Renal cortex interstitium (tissue), 11 donors: ENCODE measurements around the gene OSGIN1. TPM values are rescaled to one million over a fixed set of nuclear protein-coding genes. Genes with fewer than 3 reads are reported as not detected.

Source experiments
- DNase-seq, 11 donors: peaks; one replicate each; pipeline ENCODE4 v3.0.0-alpha.2; 2013; ENCODE audit warnings: low read depth in 9 of 11, low spot score in 4 of 11; ENCODE audit errors: extremely low read depth in 1 of 11
- polyA plus RNA-seq, 3 donors: library from polyadenylated mRNA; unstranded; fragments of 120-200 nt; gene quantifications; one replicate each; pipeline ENCODE4 v1.2.1, GENCODE V29; 2013; ENCODE audit not compliant: insufficient read length in 3 of 3

The OSGIN1 gene
- polyA plus RNA-seq, 3 donors = 0.59 to 0.87 (median 0.66) TPM

DNA sequence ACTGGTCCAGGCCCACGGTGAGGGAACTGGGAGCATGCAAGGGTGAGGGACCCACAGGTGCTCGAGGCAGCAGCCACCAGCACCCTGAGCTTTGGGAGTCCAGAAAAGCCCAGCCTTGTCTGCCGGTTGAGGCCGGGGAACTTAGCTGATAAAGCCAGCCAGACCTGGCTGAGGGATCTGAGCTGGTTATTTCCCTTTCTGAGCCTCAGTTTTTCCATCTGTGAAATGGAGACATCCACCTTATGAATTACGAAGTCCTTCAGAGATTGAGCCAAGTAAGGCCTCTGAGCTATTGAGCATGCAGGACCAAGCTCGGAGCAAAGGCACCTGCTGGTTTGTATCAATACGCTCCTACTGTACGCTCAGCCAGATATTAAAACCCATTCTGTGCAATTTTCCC is 28.8 kb downstream of the OSGIN1 start:
- no peak for DNase-seq

DNA sequence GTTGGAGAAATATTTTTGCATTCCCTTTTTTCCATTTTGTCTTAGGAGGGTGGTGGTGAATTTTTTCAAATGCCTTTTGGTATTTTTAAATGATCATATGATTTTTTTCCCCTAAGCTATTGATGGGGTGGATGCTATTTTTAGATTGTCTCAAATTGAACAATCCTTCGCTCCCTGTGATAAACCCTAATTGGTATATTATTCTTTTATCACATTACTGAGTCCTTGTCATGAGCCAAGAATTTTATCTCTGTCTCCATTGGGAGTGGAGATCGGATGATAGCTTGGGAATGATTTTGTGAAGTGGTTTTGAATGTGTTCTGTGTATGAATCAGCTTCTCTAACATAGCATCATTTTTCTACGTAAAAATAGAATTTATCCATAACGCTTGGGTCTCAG is 30.5 kb downstream of the OSGIN1 start:
- no peak for DNase-seq

DNA sequence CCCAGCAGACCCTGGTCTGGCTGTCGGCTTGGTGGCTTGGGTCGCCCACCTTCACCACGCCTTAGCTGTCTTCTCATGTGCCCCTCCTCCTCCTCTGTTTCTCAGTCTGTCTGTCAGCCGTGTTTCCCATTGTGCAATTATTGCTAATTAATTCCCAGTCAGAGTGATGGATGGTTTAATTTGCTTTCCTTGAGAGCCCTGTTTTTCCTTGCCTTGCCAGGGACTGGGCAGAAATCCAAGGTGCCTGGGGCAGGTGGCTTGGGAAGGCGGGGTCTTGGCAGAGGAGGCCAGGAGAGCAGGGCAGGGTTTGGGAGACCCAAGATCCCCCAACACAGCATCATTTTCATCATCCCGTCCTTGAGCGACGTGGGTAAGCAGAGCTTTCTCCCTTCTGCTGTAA is 36.3 kb downstream of the OSGIN1 start:
- DNase-seq = no peak

DNA sequence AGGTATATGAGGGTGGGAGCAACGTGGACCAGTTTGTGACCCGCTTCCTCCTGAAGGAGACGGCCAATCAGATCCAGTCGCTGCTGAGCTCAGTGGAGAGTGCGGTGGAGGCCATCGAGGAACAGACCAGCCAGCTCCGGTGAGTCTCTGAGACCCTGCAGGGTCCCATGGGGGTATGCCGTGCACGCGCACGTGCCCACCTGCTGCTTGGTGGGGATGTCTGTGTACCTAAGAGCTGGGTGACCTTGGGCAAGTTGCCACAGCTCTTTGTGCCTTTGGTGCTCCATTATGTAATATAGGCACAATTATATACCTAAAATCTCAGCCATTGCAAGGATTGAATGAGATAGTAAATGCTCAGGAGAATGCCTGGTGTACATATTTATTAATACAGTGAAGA is 37.5 kb downstream of the OSGIN1 start:
- no peak for DNase-seq

DNA sequence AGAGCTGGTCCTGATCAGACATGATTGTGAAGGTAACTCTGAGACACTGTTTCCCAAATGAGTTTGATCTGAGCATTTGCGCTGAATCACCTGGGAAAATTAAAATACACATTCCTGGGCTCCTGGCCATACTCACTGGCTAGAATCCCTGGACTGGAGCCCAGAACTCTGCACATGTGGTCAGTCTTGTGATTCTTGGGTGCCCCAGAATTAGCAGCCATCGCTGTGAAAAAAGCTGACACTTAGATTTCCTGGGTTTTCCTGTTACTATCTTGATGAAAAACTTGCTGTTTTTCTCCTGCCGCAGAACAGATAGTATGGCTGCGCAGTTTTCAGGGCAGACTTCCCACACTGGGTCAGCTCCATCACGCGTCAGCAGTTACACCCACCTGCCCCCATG is 39.6 kb downstream of the OSGIN1 start:
- no peak for DNase-seq

DNA sequence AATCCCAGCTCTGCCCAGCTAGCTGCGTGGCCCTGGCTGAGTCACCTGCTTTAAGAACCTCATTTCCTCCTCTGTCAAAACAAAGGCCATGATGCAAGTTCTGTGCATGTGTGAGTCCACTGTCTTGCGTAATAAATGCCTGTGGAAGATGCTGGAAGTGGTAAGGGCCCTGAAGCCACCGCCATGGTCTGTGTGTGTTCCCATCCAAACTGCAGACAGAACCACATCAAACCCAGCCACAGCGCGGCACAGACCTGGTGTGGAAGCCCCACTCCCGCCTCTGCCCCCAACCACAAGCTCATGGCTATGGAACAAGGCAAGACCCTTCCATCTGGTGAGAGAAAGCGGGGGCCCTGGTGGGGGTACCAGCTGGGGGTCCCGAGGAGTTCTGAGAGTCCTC is 41.0 kb downstream of the OSGIN1 start:
- DNase-seq = no peak

DNA sequence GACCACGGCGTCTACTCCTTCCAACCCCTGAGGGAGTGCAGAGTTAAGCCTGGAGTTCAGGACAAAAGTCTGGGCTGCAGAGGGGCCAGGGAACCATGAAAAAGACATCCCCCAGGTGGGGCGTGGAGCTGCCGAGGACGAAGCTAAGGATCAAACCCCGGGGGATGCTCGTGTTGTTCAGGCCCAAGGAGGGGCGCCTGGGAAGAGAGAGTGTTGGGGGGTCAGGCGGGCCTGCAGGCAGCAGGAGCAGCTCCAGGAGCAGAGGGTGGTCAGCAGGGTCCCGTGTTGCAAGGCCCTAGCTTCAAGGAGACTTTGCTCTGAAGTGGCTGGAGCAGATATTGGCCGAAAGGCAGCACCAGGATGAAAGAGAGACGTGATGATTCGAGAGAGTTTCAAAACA is 41.7 kb downstream of the OSGIN1 start:
- no peak for DNase-seq

DNA sequence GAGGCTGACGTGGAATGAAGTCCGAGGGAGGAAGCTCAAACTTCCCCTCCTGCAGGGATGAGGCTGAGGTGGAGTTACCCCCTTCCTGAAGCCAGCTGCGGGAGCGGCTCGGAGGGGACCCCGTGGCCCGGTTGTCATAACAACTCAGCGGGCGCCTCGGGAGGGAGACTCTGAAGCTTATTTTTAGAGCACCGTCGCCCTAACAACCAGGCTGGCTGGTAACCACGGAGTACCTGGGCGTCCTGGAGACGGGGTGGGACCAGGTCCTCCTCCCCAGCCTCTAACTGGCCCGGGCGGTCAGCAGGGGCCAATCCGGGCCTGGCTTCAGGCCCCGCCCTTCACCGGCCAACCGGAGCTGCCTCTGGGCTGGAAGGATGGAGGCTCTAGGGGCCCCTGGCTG is 42.7 kb downstream of the OSGIN1 start:
- DNase-seq = peak in 6 of 11 donors; percentile 30 to 68 (median 51)

DNA sequence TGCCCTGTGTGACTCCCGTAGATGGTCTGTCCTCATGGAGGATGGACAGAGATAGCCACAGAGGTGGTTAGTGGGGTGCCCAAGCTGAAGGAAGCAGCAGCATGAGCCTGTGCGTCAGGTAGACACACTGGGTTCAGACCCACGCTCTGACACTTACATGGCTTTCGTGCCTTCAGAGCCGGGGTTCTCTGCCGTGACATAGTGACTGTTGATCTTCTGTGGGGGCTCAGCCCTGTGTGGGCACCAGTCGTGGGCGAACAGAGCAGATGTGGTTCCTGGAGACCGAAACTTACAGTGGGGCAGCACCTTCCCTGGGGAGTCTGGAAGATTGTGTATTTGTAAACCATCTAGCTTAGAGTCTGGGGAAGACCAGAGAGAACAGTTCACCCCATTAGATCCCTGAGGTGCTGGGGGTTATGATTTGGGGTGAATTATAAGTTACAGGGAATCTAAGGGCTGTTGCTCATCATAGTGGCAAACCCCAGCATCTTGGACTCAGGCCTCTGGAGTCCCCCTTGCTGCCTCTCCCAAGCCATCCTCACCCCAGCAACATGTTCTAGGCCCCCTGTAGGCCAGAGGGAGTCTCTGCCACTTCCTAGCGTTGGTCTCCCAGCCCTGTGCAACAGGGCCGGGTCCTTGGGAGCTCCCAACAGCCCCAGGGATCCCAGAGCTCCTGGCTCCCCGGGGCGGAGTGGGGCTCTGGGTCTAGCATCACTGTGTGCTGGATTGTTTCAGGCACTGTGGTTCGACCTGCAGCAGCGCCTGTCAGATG is 43.6 kb downstream of the OSGIN1 start:
- DNase-seq = no peak

DNA sequence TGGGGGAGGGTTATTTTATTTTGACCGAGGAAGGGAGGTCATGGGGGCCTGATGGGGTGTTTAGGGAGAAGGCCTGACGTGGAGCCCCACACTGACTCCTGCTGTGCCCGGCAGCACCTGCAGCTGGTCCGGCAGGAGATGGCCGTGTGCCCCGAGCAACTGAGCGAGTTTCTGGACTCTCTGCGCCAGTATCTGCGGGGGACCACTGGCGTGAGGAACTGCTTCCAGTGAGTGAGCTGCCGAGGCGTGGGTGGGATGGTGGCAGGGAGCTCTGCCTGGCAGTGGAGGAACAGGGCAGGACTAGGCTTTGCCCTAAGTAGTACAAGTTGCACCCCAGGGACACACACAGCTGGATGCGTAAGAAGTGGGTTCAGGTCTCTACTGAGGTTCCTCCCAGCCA is 45.1 kb downstream of the OSGIN1 start:
- DNase-seq = no peak

DNA sequence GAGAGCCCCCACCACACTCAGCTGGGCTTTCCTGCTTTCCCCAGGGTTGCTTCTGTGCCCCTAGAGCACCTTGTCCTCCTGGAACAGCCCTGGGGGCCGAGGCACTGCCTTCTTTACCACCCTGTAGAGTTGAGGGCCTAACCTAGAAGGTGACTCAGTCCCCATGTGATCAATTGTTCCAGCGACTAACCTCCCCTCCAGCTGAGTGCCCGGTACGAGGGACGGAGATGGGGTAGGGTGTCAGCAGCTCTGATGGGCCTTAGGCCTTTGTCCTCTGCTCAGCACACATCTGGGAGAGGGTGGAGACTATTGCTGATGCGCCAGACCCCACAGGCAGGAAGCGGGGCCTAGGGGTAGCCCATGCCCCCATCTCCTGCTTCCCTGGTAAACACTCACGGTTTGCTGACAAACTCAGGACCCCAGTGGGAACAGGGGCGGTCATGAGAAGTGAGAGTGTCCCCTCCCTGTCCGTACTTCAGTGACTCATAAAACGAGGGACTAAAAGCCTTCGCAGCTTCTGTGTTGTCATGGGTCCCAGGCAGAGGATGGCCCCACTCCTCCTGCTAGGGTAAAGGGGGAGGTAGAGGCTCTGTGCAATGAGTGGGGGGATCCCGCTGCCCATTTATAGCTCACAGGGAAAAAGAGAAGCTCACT is 48.1 kb downstream of the OSGIN1 start:
- no peak for DNase-seq

DNA sequence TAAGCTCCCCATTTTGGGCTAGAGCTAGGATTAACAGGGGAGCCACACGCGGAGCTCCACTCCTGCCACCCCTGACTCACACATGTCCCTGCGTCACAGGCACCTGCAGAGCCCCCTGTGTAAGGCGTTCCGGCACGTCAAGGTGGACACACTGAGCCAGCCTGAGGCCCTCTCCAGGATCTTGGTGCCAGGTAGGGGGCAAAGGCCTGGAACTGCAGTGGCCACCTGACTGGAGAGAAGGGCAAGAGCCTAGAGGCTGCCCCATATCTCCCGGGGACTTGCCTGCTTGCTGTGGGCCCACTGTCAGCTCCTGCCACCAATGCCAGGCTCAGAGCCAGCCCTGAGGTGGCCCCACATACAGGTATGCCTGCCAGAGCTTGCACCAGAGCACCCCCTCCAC is 48.7 kb downstream of the OSGIN1 start:
- DNase-seq = no peak

DNA sequence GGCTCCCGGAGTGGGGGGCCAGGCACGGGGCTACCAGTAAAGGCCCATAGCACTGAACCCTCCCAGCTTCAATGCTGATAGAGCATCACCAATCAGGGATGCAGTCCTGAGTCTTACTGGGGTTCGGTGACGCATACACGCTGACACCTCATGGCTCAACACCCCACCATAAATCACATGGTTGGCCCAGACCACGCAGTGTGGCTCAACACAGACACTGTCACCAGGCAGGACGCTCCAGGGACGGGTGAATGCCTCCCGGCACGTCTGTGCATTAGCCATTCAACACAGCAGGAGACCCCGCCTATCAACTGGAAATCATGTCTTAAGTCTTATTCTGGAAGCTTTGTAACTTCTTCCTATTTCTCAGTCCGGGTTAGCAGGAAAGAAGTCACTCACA is 50.0 kb downstream of the OSGIN1 start:
- no peak for DNase-seq

DNA sequence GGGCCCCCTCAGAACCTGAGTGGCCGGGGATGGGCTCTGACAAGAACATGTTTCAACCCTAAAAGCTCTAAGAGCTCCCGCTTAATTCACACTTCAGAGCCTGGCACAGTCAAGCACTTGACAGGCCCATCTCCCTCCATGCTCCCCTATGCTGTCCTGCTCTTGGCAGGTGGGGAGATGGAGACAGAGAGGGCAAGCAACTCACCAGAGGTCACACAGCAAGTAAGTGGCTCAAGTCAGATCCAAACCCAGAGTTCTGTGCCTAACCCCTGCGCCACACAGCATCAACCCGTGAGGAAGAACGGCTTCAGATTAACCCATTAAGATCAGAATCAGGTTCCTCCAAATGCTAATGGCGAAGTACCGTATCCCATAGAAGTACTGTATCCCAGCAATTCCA is 51.4 kb downstream of the OSGIN1 start:
- DNase-seq = no peak

DNA sequence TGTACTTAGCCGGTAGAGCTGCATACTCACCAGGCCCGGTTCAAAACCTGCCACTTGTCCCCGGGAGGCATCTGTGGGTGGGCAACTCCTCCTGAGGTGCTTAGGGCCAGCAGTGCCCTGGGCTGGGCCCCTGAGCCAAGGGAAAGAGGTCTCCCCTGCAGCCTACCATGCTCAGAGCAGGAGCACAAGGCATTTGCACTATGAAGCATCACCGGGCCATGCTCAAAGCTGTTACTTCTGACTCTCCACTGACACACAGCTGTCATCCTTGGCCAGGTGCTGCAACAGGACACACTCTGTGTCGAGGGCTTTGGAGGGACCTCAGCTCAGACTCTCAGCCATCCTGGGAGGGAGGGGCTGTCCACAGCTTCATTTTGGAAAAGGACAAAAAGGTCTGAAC is 52.4 kb downstream of the OSGIN1 start:
- DNase-seq = no peak

DNA sequence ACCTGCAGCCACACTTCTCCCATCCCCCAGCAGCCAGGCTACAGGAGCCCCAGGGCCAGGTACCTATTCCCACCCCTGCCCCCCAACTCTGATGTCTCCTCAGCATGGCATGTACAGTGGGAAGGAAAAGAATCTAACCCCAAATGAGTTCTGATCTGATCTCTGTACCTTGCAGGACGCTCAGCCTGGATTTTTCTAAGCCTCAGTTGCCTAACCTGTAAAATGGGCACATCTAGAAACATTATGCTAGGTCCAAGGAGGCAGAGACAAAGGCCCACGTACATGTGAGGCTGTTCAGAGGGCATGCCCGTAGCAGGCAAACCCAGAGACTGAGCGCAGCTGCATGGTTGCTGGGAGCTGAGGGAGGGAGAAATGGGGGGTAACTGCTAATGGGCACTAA is 54.5 kb downstream of the OSGIN1 start:
- no peak for DNase-seq

DNA sequence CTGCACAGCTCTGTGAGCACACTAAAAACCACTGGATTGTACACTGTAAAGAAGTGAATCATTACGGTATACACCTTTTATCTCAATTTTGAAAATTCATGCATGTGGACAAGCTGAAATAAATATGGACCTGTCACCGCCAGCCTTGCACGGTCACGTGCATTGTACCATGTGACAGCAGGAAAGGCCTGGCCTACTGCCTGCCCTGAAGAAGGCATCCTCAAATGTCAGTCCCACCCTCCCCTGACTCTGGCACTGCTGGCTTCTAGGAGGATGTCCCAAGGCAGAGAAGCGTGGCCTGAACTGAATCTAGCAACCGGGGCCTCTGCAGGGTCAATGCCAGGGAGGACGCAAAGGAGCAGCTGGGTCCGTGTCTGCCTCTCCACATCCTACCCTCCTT is 54.9 kb downstream of the OSGIN1 start:
- DNase-seq = no peak

DNA sequence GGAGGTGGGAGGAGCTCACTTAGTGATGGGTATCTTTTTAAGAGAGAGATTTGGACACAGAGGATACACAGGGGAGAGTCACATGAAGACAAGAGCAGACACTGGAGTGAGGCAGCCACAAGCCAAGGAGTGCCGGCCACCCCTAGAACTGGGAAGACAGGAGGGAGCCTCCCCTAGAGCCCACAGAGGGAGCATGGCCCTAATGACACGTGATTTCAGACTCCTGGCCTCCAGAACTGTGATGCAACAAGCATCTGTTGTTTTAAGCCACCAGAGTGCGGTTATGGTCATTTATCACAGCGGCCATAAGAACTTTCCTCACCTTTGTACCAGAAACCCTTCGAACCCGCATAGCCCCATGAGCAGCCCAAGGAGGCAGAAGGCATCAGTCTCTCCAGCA is 56.2 kb downstream of the OSGIN1 start:
- DNase-seq = no peak

DNA sequence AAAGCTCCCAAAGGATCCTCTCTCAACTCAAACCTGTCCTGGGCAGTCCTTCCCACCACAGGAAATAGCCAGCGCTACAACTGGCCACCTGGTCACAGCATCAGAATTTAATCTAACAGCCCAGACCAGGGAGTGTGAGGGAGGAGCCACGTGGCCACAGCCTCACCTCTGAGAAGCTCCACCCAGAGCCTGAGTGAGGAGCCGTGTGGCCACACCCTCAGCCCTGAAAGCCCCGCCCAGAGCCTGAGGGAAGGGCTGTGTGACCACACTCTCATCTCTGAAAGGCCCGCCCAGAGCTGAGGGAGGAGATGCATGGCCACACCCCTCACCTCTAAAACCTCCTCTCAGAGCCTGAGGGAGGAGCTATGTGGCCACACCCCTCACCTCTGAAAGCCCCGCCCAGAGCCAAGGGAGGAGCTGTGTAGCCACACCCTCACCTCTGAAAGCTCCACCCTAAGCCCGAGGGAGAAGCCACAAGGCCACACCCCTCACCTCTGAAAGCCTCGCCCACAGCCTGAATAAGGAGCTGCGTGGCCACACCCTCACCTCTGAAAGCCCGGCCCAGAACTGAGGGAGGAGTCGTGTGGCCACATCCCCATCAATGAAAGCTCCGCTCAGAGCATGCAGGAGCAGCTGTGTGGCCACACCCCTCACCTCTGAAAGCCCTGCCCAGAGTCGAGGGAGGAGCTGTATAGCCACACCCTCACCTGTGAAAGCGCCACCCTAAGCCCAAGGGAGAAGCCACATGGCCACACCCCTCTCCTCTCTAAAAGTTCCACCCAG is 60.9 kb downstream of the OSGIN1 start:
- DNase-seq = peak in 2 of 11 donors; percentile 29 to 41
